HepG2 (cell line): ENCODE measurements around the gene PSMC3IP. TPM values are rescaled to one million over a fixed set of nuclear protein-coding genes. Genes with fewer than 3 reads are reported as not detected.

ENCODE experiments used
- CHD2 ChIP-seq: IDR thresholded peaks from 2 replicates; pipeline ENCODE4 v1.6.1; 2011; ENCODE audit warnings: low read depth, low read length, improper control_type of control experiment
- HMG20A ChIP-seq: IDR thresholded peaks from 2 replicates; pipeline ENCODE4 v1.6.1; 2016; ENCODE audit warnings: borderline replicate concordance
- JDP2 ChIP-seq: sonication (generic); formaldehyde crosslinking; IDR thresholded peaks from 2 replicates; pipeline ENCODE4 v1.8.1; 2022; ENCODE audit warnings: missing genetic modification reagents, borderline replicate concordance
- KAT2B ChIP-seq: fragments of 150-350 bp; IDR thresholded peaks from 2 replicates; pipeline ENCODE4 v1.6.1; 2014; ENCODE audit warnings: low read depth, low read length, borderline replicate concordance
- KLF15 ChIP-seq: sonication (generic); formaldehyde crosslinking; IDR thresholded peaks from 2 replicates; pipeline ENCODE4 v1.8.1; 2023; ENCODE audit warnings: borderline replicate concordance, mild to moderate bottlenecking, inconsistent platforms, missing genetic modification reagents, mixed read lengths
- MYNN ChIP-seq: sonication (generic); formaldehyde crosslinking; IDR thresholded peaks from 2 replicates; pipeline ENCODE4 v1.4.0; 2020; ENCODE audit warnings: mild to moderate bottlenecking, low read depth, missing genetic modification reagents
- MZF1 ChIP-seq: sonication (generic); formaldehyde crosslinking; IDR thresholded peaks from 2 replicates; pipeline ENCODE4 v1.8.1; 2023; ENCODE audit warnings: mild to moderate bottlenecking, missing genetic modification reagents, borderline replicate concordance
- PAF1 ChIP-seq: IDR thresholded peaks from 2 replicates; pipeline ENCODE4 v1.6.1; 2016; ENCODE audit warnings: missing genetic modification reagents, missing compliant biosample characterization
- RBM39 ChIP-seq: fragments of 200-400 bp; formaldehyde crosslinking; IDR thresholded peaks from one replicate; pipeline ENCODE4 v1.6.1; 2018; ENCODE audit warnings: antibody characterized with exemption, mild to moderate bottlenecking, low read depth, low read length; ENCODE audit not compliant: poor library complexity, severe bottlenecking
- SMAD9 ChIP-seq: sonication (generic); formaldehyde crosslinking; IDR thresholded peaks from 2 replicates; pipeline ENCODE4 v1.5.1; 2020; ENCODE audit warnings: mild to moderate bottlenecking, missing genetic modification reagents
- SMARCE1 ChIP-seq: fragments of 450-650 bp; IDR thresholded peaks from 2 replicates; pipeline ENCODE4 v1.6.1; 2017; ENCODE audit warnings: borderline replicate concordance
- SUZ12 ChIP-seq: fragments of 150-350 bp; IDR thresholded peaks from 2 replicates; pipeline ENCODE4 v1.6.1; 2014; ENCODE audit warnings: low read depth, low read length
- TAF1 ChIP-seq: sonication (generic); formaldehyde crosslinking; IDR thresholded peaks from 2 replicates; pipeline ENCODE4 v1.4.0; 2020; ENCODE audit warnings: missing genetic modification reagents
- TBX2 ChIP-seq: sonication (generic); formaldehyde crosslinking; IDR thresholded peaks from 2 replicates; pipeline ENCODE4 v1.5.0; 2020; ENCODE audit warnings: missing genetic modification reagents, mild to moderate bottlenecking, borderline replicate concordance
- ZFP1 ChIP-seq: IDR thresholded peaks from 2 replicates; pipeline ENCODE4 v1.6.1; 2016
- ZNF138 ChIP-seq: sonication (generic); formaldehyde crosslinking; IDR thresholded peaks from 2 replicates; pipeline ENCODE4 v1.5.0; 2020; ENCODE audit warnings: mild to moderate bottlenecking, low read depth, missing genetic modification reagents
- ZNF317 ChIP-seq: sonication (generic); formaldehyde crosslinking; IDR thresholded peaks from 2 replicates; pipeline ENCODE4 v1.5.0; 2020; ENCODE audit warnings: mild to moderate bottlenecking, missing genetic modification reagents
- ZNF660 ChIP-seq: sonication (generic); formaldehyde crosslinking; IDR thresholded peaks from 2 replicates; pipeline ENCODE4 v1.5.1; 2020; ENCODE audit warnings: mild to moderate bottlenecking, low read depth, missing genetic modification reagents, borderline replicate concordance
- ZNF7 ChIP-seq: IDR thresholded peaks from 2 replicates; pipeline ENCODE4 v1.6.1; 2016; ENCODE audit warnings: missing biosample characterization, missing genetic modification reagents
- ZNF747 ChIP-seq: sonication (generic); formaldehyde crosslinking; IDR thresholded peaks from 2 replicates; pipeline ENCODE4 v1.8.1; 2023; ENCODE audit warnings: missing genetic modification reagents, mild to moderate bottlenecking, borderline replicate concordance
- ZNF879 ChIP-seq: sonication (generic); formaldehyde crosslinking; IDR thresholded peaks from 2 replicates; pipeline ENCODE4 v1.8.1; 2023; ENCODE audit warnings: missing genetic modification reagents
- polyA plus RNA-seq, 8 experiments: library from polyadenylated mRNA; depleted of rRNA in 3 of 8; stranded (reverse) in 7 of 8; unstranded in 1 of 8; fragments of >200 nt; fragmentation: Illumina TruSeq in 4 of 8; extraction: Trizol in 4 of 8; gene quantifications; 2 replicates each; pipeline versions ENCODE4 v1.2.1 to v1.2.3, GENCODE V29; 2011 to 2016; ENCODE audit warnings: low read depth in 4 of 8, missing spikeins in 1 of 8, mixed read lengths in 1 of 8; ENCODE audit not compliant: insufficient read depth in 1 of 8
- total RNA-seq, 5 experiments: library from RNA; depleted of rRNA; stranded (reverse); fragments of >200 nt; fragmentation: Illumina TruSeq; extraction: Trizol; gene quantifications; 2 replicates each; pipeline ENCODE4 v1.2.3, GENCODE V29; 2016; ENCODE audit warnings: low read depth in 1 of 5
- TF ChIP-seq, protein P1 (sequence below): sonication (generic); formaldehyde crosslinking; conservative IDR thresholded peaks from 2 replicates; pipeline ENCODE4 v1.4.0; 2020; ENCODE audit warnings: missing genetic modification reagents
- TF ChIP-seq, protein P2 (sequence below): sonication (generic); formaldehyde crosslinking; IDR thresholded peaks from 2 replicates; pipeline ENCODE4 v1.4.0; 2020; ENCODE audit warnings: mild to moderate bottlenecking, missing genetic modification reagents
- TF ChIP-seq, protein P3 (sequence below): sonication (generic); formaldehyde crosslinking; IDR thresholded peaks from 2 replicates; pipeline ENCODE4 v1.4.0; 2020; ENCODE audit warnings: mild to moderate bottlenecking, missing genetic modification reagents
- TF ChIP-seq, protein P4 (sequence below): sonication (generic); formaldehyde crosslinking; conservative IDR thresholded peaks from 2 replicates; pipeline ENCODE4 v1.5.0; 2020; ENCODE audit warnings: missing genetic modification reagents
- TF ChIP-seq, protein P5 (sequence below): IDR thresholded peaks from 2 replicates; pipeline ENCODE4 v1.6.1; 2016; ENCODE audit warnings: missing compliant biosample characterization, missing genetic modification reagents, borderline replicate concordance

Gene PSMC3IP
- total and polyA plus RNA-seq, 2 of the 13 experiments (the other 11 are each of a cell fraction or from before 2014, with no cell fraction given) = 6.5 to 22.4 TPM

DNA sequence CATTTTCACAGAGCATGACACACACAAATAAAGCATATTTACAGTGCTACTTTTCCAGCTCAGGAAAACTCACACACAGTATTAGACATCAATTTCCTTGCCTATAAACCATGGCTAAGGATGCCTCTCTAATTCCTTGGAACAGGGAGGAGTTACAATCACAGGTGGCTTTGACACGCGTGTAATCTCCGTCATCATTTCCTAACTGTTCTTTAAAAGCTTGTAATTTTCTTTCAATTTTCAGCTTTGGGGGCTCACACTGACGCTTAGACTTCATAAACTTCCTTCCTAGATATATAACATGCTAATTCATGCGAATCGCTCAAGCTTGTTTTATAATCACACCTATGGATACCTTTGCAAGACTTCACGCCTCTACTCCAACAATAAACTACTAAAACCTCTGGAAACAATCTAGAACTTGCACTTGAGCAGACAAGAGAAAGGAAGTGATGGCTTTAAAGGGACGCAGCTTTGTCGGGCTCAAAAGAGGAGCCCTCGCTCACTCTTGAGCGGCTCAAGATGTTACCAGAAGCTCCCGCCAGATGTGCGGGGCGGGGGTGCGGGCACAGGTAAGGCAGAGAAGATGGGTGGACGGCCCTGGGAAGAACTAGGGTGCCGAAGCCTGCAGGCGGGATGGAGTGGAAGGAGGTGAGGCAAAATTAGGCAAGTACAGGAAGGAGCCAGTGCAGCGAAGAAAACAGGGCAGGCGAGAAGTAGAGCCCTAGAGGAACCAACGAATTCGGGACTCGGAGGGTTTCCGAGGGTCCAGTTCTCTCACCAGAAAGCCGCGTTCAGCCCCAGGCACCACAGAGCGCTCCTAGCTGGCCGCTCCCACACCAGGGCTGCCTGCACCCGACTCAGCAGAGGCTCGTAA, 31.0 kb upstream of the PSMC3IP start (continued):
- TF ChIP-seq ZNF138 (CRISPR knock-in tag) = no peak
- no peak for TF ChIP-seq KAT2B
- 0 out of 2 replicates have a peak, but pooled peaks have one; percentile 14 for TF ChIP-seq ZNF747 (CRISPR knock-in tag)
- TF ChIP-seq ZNF7 = no peak
- no peak for TF ChIP-seq CHD2
- TF ChIP-seq HMG20A = no peak
- no peak for TF ChIP-seq JDP2 (CRISPR knock-in tag)
- no peak for TF ChIP-seq SMARCE1
- TF ChIP-seq, protein P1, sequence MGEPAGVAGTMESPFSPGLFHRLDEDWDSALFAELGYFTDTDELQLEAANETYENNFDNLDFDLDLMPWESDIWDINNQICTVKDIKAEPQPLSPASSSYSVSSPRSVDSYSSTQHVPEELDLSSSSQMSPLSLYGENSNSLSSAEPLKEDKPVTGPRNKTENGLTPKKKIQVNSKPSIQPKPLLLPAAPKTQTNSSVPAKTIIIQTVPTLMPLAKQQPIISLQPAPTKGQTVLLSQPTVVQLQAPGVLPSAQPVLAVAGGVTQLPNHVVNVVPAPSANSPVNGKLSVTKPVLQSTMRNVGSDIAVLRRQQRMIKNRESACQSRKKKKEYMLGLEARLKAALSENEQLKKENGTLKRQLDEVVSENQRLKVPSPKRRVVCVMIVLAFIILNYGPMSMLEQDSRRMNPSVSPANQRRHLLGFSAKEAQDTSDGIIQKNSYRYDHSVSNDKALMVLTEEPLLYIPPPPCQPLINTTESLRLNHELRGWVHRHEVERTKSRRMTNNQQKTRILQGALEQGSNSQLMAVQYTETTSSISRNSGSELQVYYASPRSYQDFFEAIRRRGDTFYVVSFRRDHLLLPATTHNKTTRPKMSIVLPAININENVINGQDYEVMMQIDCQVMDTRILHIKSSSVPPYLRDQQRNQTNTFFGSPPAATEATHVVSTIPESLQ (CRISPR knock-in tag) = no peak
- TF ChIP-seq, protein P2, sequence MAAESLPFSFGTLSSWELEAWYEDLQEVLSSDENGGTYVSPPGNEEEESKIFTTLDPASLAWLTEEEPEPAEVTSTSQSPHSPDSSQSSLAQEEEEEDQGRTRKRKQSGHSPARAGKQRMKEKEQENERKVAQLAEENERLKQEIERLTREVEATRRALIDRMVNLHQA (CRISPR knock-in tag) = no peak
- no peak for TF ChIP-seq MZF1 (CRISPR knock-in tag)
- no peak for TF ChIP-seq ZNF879 (CRISPR knock-in tag)
- TF ChIP-seq PAF1 = no peak
- no peak for TF ChIP-seq ZNF660 (CRISPR knock-in tag)
- no peak for TF ChIP-seq SUZ12
- no peak for TF ChIP-seq TAF1 (CRISPR knock-in tag)
- no peak for TF ChIP-seq KLF15 (CRISPR knock-in tag)
- TF ChIP-seq SMAD9 (CRISPR knock-in tag) = 0 out of 2 replicates have a peak, but pooled peaks have one; percentile 95
- TF ChIP-seq TBX2 (CRISPR knock-in tag) = no peak
- TF ChIP-seq, protein P3, sequence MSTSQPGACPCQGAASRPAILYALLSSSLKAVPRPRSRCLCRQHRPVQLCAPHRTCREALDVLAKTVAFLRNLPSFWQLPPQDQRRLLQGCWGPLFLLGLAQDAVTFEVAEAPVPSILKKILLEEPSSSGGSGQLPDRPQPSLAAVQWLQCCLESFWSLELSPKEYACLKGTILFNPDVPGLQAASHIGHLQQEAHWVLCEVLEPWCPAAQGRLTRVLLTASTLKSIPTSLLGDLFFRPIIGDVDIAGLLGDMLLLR (CRISPR knock-in tag) = no peak
- TF ChIP-seq, protein P4, sequence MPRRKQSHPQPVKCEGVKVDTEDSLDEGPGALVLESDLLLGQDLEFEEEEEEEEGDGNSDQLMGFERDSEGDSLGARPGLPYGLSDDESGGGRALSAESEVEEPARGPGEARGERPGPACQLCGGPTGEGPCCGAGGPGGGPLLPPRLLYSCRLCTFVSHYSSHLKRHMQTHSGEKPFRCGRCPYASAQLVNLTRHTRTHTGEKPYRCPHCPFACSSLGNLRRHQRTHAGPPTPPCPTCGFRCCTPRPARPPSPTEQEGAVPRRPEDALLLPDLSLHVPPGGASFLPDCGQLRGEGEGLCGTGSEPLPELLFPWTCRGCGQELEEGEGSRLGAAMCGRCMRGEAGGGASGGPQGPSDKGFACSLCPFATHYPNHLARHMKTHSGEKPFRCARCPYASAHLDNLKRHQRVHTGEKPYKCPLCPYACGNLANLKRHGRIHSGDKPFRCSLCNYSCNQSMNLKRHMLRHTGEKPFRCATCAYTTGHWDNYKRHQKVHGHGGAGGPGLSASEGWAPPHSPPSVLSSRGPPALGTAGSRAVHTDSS = no peak
- no peak for TF ChIP-seq MYNN (CRISPR knock-in tag)
- TF ChIP-seq ZFP1 = no peak
- no peak for TF ChIP-seq RBM39
- TF ChIP-seq, protein P5, sequence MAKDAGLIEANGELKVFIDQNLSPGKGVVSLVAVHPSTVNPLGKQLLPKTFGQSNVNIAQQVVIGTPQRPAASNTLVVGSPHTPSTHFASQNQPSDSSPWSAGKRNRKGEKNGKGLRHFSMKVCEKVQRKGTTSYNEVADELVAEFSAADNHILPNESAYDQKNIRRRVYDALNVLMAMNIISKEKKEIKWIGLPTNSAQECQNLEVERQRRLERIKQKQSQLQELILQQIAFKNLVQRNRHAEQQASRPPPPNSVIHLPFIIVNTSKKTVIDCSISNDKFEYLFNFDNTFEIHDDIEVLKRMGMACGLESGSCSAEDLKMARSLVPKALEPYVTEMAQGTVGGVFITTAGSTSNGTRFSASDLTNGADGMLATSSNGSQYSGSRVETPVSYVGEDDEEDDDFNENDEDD = no peak
- no peak for TF ChIP-seq ZNF317
